Mucosa of gallbladder (tissue), 1 donor: Measurements from ENCODE around the gene KIFAP3. TPM values are rescaled to one million over a fixed set of nuclear protein-coding genes. Genes with fewer than 3 reads are reported as not detected.

Experiments
- DNase-seq: peaks from one replicate; pipeline ENCODE4 v3.0.0-alpha.2; 2020; ENCODE audit warnings: low spot score
- total RNA-seq: library from RNA; stranded (reverse); gene quantifications from one replicate; pipeline ENCODE4 v1.2.1, GENCODE V29; 2021
- donor health status: DM: no; HTN: no; CAD: no.

The KIFAP3 gene
- total RNA-seq, 1 donor from 2014 or later = 29.5 TPM

GRCh38 chr1:169985757-169986156 is 88.7 kb downstream of the KIFAP3 start:
- DNase-seq = no peak

- DNase-seq = no peak
Measured at GRCh38 chr1:169974067-169974466, 100.4 kb downstream of the KIFAP3 start.

GRCh38 chr1:169970114-169970513 is 104.4 kb downstream of the KIFAP3 start:
- DNase-seq = no peak

GRCh38 chr1:169968174-169968573 is 106.3 kb downstream of the KIFAP3 start:
- DNase-seq = no peak

GRCh38 chr1:169964206-169964605 is 110.3 kb downstream of the KIFAP3 start:
- no peak for DNase-seq

GRCh38 chr1:169959686-169960085 is 114.8 kb downstream of the KIFAP3 start:
- no peak for DNase-seq

GRCh38 chr1:169958987-169959386 is 115.5 kb downstream of the KIFAP3 start:
- DNase-seq = no peak

- no peak for DNase-seq
Measured at GRCh38 chr1:169957884-169958283, 116.6 kb downstream of the KIFAP3 start.

GRCh38 chr1:169951108-169951507 is 123.4 kb downstream of the KIFAP3 start:
- no peak for DNase-seq

GRCh38 chr1:169949139-169949538 is 125.4 kb downstream of the KIFAP3 start:
- no peak for DNase-seq

GRCh38 chr1:169946206-169946605 is 128.3 kb downstream of the KIFAP3 start:
- DNase-seq = no peak

GRCh38 chr1:169945181-169945580 is 129.3 kb downstream of the KIFAP3 start:
- DNase-seq = no peak

- no peak for DNase-seq
Measured at GRCh38 chr1:169944621-169945020, 129.9 kb downstream of the KIFAP3 start.

GRCh38 chr1:169943963-169944526 is 130.4 kb downstream of the KIFAP3 start:
- DNase-seq = no peak

GRCh38 chr1:169941982-169942830 is 132.3 kb downstream of the KIFAP3 start:
- no peak for DNase-seq

- no peak for DNase-seq
Measured at GRCh38 chr1:169933984-169934725, 140.3 kb downstream of the KIFAP3 start.

GRCh38 chr1:169931795-169932231 is 142.7 kb downstream of the KIFAP3 start:
- DNase-seq = no peak

GRCh38 chr1:169929210-169929526 is 145.3 kb downstream of the KIFAP3 start:
- DNase-seq = no peak

GRCh38 chr1:169928438-169929209 is 145.9 kb downstream of the KIFAP3 start:
- no peak for DNase-seq

GRCh38 chr1:169925505-169926482 is 148.7 kb downstream of the KIFAP3 start:
- DNase-seq = no peak

GRCh38 chr1:169924829-169925228 is 149.7 kb downstream of the KIFAP3 start:
- no peak for DNase-seq
